Stimulated activated CD8-positive, alpha-beta memory T cell treated with anti-CD3 and anti-CD28 coated beads, Interleukin-15, amount 100 ng/mL, for 24 hours (primary cell): ENCODE measurements around the gene CNTNAP1.

ENCODE experiments used
- DNase-seq: peaks from one replicate; pipeline ENCODE4 v3.0.0-alpha.2; 2020; ENCODE audit warnings: low read depth

CNTNAP1 gene

DNA sequence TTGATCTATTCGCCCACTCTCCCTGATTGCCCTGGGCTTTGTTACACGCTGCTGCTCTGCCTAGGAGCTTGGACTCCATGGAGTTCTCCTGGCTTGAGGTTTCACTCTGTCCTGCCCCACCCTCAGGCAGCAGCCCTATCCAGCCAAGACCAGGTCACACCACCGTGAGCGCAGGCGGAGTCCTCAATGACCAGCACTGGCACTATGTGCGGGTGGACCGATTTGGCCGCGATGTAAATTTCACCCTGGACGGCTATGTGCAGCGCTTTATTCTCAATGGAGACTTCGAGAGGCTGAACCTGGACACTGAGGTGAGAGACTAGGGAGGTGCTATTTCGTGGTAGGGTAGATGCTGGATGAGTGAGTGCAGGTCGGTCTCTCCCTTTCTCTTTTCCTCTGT is 3.5 kb downstream of the CNTNAP1 start:
- no peak for DNase-seq

GRCh38 chr17:42686520-42687128 is 4.3 kb downstream of the CNTNAP1 start:
- no peak for DNase-seq

DNA sequence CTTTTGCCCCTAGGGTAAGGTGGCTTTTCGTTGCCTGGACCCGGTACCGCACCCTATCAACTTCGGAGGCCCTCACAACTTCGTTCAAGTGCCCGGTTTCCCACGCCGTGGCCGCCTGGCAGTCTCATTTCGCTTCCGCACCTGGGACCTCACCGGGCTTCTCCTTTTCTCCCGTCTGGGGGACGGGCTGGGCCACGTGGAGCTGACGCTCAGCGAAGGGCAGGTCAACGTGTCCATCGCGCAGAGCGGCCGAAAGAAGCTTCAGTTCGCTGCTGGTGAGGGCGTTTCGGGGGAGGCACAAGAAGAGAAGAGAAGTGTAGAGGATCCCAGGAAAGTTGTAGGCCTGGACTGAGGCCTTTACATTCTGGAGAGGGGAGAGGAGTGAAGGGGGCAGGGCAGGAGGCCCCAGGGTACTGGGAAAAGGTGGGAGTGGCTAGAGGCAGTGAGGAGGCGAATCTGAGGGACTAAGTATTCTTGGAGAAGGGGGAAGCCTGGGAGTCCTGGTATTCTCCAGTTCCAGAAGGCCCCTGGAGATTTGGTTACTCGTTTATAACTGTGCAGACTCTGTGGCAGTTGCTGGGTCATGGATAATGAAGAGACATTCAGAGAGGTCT is 5.5 kb downstream of the CNTNAP1 start:
- no peak for DNase-seq

GRCh38 chr17:42690596-42690995 is 8.3 kb downstream of the CNTNAP1 start:
- DNase-seq: no peak

- no peak for DNase-seq
Observed at GRCh38 chr17:42691021-42691545, 8.8 kb downstream of the CNTNAP1 start.

GRCh38 chr17:42692489-42692888 is 10.2 kb downstream of the CNTNAP1 start:
- DNase-seq: no peak

- no peak for DNase-seq
Observed at GRCh38 chr17:42694524-42694923, 12.2 kb downstream of the CNTNAP1 start.

- DNase-seq: no peak
Observed at GRCh38 chr17:42695500-42695899, 13.2 kb downstream of the CNTNAP1 start.

DNA sequence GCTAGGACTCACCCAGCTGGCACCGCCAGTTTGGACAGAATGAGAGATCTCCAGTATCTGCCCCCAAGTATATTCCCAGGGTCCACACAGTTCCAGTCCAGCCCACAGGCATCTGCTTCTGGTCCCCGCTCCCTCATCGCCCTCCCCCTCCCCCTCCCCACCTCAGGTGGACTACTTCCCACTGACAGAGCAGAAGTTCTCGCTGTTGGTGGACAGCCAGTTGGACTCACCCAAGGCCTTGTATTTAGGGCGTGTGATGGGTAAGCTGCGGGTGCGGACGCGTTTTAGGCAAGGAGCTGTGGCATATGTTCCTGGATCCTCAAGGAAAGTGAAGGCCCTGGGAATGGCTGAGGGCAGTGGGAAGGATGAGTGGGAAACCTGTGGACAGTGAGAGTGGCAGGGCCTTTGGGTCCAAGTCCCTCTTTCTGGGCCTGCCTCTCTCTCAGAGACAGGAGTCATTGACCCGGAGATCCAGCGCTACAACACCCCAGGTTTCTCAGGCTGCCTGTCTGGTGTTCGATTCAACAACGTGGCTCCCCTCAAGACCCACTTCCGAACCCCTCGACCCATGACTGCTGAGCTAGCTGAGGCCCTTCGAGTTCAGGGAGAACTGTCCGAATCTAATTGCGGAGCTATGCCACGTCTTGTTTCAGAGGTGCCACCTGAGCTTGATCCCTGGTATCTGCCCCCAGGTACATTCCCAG is 14.9 kb downstream of the CNTNAP1 start:
- DNase-seq: no peak

GRCh38 chr17:42698736-42699414 is 16.5 kb downstream of the CNTNAP1 start:
- no peak for DNase-seq

DNA sequence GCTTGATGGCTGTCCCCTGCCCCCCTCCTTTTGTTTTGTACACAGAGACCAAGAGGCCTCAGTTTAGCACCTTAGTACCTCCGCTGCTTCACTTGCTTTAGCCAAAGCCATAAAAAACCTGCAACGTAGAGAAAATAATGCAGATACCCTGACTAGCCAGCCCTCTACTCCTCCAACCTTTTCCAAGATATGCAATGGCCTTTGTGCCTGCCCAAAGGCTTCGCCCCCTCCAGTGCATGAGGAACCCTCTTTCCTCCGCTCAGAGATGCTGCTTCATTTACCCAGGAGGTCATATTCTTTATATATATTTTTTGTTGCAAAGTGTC is 17.0 kb downstream of the CNTNAP1 start:
- DNase-seq: no peak

- DNase-seq: no peak
Observed at GRCh38 chr17:42700586-42701289, 18.4 kb downstream of the CNTNAP1 start.

DNA sequence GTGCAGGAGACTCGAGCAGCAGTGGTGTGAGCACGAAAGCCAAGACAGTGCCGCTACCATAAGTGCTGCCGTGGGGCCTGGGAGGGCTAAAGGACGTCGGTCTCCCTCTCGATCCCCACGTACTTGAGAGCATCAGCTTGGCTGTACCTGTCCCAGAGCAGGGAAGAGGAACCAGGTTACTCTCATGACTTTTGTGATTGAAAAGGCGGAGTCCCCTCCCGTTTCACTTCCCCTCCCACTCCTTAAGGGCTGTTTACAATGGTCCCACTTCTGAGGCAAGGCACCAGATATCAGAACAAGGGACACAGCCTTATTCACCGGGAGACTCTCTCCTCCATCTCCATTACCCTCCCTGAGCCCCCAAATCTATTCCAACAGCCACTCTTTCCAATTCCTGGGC is 20.1 kb downstream of the CNTNAP1 start:
- no peak for DNase-seq

DNA sequence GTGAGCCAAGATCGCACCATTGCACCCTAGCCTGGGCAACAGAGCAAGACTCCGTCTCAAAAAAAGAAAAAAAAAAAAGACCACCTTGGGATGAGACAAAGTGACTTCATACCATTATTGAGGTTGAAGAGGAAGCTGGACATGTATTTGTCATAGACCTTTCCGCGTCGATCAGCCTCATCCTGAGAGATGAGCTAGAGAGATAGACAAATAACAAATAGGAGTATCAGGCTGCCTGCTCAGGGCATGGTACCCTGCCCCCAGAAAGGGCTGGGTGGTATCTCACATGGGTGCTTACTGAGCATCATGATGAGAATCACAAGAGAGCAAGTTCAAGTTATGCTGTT is 22.1 kb downstream of the CNTNAP1 start:
- DNase-seq: no peak

- DNase-seq: no peak
Observed at GRCh38 chr17:42704837-42705494, 22.6 kb downstream of the CNTNAP1 start.

DNA sequence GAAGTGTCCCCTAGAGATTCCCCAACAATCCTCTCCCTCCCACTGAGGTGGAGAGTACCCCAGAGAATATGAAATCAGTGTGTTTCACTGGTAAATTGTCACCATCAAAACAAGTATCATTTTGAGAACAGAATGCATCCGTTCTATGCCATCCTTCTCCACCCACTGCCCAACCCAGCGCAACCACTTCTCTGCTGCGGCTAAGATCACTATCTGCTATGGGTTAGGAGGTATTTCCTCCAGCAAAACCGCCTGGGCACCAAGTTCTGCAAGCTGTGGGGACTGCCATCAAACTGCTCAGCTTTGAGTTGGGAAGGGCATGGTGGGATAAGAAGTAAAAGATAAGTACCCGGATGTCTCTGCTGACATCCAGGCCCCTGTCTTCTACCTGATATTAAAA is 24.4 kb downstream of the CNTNAP1 start:
- no peak for DNase-seq

DNA sequence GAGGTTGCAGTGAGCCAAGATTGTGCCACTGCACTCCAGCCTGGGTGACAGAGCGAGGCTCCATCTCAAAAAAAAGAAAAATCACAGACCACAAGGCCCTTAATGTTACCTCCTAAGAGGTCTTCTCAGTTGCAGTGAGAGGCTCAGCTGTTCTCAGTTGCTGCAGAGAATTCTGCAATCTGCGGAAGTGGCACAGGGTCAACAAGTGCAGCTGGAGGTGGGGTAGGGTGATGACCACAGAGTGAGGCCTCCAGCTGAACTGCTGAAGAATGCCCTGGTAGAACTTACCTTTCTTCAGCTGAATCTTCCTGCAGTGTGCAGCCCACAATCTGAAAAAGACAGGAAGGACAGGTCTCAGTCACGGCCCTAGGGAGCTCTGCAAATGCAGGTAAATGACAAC is 26.3 kb downstream of the CNTNAP1 start:
- no peak for DNase-seq

DNA sequence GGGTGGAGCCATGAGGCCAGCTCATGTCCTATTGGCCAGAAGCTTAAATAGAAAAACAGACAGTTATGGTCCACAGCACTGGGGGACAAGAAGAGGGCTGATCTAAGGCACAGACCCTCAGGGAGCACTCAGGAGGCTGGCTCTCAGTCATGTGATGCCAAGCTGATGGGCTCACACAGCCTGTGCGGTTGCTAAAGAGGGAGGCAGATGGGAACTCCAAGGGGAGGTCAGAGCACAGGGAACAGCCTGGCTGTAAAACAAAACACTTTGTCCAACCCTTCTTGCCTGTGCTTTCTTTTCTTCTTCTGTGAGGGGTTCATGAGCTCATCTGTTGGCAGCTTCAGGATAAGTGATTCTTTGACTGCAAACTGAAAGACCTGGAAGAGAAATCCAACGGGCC is 27.2 kb downstream of the CNTNAP1 start:
- no peak for DNase-seq

DNA sequence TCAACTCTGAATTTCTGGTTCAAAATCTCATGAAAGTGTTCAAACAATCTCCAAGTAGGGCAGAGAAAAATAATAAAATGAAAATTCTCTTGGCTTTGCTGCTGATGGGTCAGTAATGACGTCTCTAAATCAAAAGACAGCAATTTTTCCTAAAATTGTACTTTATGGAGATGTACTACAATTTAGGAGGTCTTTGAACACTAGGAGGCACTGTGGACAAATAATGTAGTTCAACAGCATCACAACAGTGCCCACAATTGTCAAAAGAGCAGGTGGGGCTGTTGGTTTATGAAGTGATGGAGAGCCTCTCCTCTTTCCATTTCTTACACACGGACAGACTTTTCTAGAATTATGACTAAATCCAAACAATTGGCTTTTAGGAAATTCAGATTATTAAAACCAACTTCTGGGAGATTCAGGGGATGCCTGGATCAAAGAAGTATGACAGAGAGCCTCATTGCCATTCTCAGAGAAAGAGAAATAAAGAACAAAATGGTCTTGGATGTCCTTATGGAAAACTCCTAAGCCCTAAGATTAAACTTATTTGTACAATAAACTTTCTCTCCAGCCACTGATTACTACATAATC is 38.8 kb downstream of the CNTNAP1 start:
- no peak for DNase-seq

DNA sequence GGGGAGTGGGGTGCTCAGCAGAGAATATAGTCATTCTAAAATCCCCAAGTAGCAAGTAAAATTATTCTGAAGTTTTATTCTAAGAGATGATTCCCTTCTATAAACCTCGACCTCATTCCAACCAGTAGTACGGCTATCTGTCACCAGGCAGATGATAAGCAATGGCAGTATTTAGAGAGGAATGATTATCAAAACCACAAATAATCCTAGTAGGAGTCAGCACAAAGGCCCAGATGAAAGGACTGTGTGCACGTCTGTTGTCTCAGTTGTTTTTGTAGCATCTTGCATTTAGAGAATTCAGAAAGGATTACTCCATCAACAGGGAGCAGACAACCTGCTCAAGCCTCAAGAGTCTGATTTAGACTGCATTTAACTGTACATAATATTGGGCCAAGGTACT is 41.3 kb downstream of the CNTNAP1 start:
- no peak for DNase-seq

GRCh38 chr17:42725143-42725542 is 42.8 kb downstream of the CNTNAP1 start:
- no peak for DNase-seq

- DNase-seq: no peak
Observed at GRCh38 chr17:42740699-42741098, 58.4 kb downstream of the CNTNAP1 start.
